IPS-11a (cell line): Measurements from ENCODE around the gene MTNR1A.

ENCODE experiments used
- H3K4me3 ChIP-seq: one replicate; pipeline ENCODE4 v1.5.1; 2013; ENCODE audit warnings: low read depth, low read length, control low read depth

MTNR1A gene

DNA sequence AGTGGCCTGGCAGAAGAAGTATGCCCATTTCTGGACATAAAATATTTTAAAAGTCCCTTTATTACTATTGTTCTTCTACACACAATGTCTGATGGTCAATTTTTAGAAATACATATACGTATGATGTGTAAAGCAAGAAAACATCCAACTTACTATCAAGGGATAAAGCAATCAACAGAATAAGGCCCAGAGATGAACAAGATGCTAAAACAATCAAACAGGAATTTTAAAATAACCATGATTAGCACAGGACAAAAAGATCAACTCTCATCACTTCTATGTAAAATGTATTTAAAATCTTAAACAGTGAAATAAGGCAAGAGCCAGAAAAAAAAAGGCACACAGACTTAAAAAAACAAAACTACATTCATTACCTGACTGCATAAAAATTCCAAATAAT is 60.9 kb downstream of the MTNR1A start:
- no peak overlapping the region for H3K4me3 ChIP-seq

DNA sequence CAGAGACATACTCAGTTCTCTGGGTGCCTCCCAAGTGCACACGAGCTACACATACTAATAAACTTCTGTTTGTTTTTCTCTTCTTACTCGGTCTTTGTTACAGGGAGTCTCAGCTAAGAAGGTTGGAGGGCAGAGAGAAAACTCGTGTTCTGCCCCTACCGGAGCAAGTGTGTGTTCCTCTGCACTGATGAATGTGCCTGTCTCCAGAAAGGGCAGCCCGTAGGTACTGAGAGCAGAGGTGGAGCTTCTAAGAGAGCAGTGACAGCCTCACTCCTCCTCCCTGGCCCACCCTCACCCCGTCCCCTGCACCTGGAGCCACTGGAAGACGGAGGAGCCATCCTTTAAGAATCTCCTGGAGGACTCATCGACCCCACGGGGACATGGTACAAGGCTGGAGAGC is 67.6 kb downstream of the MTNR1A start:
- H3K4me3 ChIP-seq, result no peak overlapping the region

DNA sequence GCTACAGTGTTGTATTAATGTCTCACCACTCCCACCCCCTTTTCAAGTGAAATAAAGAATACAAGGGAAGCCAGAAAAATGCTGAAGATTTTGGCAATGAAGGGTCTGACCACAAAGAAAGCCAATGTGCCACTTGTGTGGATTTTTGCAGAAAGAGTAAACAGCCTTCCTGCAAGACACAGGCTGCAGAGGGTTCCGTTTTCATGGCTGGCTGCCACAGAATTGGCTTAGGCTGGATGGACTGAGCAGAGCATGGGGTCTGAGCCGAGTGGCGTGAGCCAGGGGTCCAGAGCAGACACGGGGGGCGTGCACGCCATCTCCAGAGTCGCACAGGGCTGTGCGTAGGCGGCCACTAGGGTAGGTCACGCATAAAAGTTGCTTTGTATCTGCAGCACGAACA is 69.2 kb downstream of the MTNR1A start:
- H3K4me3 ChIP-seq, result no peak overlapping the region

GRCh38 chr4:186485561-186486062 is 69.8 kb downstream of the MTNR1A start:
- H3K4me3 ChIP-seq, result no peak overlapping the region

GRCh38 chr4:186485150-186485549 is 70.2 kb downstream of the MTNR1A start:
- no peak overlapping the region for H3K4me3 ChIP-seq

DNA sequence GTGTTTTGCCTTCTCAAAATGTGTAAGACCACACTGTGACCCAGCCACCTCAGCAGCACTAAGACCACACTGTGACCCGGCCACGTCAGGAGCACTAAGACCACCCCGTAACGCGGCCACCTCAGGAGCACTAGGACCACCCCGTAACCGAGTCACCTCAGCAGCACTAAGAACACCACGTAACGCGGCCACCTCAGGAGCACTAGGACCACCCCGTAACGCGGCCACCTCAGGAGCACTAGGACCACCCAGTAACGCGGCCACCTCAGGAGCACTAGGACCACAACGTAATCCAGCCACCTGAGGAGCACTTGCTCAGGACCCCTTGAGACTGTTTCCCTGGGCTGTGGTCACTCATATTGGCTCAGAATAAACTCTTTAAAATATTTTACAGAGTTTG is 71.7 kb downstream of the MTNR1A start:
- no peak overlapping the region for H3K4me3 ChIP-seq
